ENCODE data around the gene ZNF217.
"Not testable (repeated sequence)": the region's sequence is repeated elsewhere in the genome, so short reads cannot be mapped to it uniquely, and the experiment has no call there.

The ZNF217 gene

DNA sequence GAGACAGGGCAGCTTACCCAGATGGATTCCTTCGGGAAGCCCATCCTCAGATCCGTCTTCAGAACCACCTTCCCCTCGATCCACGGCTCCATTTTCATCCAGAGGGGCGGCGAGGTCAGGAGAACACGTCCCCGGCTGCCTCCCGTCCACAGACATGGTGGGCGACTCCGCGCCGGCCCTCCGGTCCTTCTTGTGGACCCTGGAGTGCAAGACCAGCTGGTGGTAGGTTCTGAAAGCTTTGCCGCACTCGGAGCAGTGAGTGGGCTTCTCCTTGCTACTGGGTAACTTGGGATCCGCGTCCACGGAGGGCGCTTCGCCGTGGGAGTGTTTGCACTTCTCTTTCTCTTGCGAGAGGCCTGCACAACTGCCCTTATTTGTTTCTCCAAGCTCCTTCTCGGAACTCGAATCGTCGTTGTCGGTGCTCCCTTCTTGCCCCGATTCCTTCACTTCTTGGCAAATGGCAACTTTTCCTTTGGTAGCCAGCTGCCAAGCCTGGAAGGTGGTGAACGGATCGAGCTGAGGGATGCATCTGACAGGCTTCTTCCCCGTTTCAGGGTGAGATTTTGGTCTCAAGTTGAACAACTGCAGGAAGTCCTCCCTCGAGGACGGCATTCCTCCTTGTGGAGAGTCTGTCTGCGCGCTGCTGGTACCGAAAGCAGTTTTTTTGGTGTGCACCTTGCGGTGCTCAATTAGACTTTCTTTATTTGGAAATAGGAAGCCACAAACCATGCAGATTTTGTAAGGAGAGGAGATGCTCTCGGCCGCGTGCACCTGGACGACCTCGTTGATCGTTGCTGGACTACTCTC lies 12.0 kb downstream of the ZNF217 start:
- DNase-seq = no peak

DNA sequence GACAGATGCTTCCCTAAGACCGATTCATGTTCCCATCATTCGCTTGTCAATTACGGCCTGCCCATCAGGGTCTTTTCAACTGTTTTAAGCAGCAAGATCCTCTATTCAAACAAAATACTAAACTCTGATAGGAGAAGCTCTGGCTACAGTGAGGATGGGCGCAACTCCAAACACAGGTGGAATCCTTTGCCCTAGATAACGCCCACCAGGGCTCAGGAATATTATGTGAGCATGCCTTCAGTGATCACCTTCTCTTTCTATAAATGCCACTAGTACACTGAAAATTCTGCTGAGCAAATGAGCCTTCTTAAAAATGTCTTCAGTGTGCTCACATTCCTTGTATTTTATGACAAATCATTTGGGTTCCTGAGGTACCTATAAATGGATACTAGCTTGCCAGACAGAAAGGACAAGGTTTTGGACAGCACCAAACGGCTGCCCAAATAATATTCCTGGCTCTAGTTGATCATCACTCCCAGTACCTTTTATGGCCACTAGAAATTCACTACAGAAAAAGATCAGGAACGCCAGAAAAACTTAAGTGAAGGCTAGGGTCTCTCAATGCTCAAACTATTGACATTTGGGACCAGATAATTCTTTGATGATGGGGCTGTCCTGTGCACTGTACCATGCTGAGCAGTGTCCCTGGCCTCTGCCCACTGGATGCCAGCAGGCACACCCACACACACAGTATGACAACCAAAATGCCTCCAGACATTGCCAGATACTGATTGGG lies 13.1 kb downstream of the ZNF217 start:
- no peak for DNase-seq

DNA sequence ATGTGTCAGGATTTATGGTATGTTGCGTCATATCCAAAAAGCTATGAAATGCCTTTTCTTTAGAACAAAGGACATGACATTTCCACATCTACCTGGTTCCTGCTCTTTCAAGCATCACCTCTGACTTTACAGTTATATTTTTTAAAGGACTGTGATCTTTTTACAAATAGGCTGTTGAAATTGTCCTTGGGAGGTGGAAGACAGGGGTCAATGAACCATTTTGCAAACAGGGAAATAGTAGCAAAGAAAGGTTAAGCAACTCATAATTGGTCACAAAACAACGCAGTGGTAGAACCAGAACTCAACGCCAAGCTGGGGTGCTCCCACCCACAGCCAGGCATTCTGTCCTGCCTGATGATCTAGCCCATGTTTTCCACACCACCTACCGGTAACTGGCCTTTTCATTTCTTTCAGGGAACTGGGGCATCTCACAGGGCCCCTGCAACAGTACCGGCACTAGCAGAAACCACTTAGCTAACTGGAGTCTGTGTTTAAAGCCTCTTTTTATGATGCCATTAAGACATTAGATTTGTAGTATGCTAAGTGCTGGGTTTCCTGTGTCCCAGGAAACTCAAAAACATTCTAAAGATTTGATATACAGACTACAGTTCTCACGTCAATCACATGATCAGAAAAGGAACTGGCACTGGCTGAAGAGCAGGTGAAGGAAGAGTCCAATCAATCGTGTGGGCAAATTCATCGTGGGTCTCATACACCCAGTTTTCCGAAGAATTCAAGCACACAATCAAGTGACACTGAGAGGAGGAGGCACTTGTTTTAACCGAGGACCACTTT lies 13.9 kb downstream of the ZNF217 start:
- DNase-seq = no peak

DNA sequence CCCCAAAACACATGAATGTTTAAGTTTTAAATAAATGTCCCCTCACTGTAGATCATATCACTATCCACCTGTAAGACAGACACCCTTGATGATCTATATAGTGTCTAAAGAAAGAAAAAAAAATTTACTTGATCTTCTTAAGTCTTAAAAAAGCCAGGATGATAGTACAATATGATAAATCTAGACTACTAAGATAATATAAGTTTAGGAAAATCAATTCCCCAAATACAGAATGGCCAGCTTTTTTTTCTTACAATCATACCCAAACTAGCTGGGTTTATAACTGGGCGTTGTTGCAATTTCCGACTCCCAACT lies 14.4 kb downstream of the ZNF217 start:
- no peak for DNase-seq

DNA sequence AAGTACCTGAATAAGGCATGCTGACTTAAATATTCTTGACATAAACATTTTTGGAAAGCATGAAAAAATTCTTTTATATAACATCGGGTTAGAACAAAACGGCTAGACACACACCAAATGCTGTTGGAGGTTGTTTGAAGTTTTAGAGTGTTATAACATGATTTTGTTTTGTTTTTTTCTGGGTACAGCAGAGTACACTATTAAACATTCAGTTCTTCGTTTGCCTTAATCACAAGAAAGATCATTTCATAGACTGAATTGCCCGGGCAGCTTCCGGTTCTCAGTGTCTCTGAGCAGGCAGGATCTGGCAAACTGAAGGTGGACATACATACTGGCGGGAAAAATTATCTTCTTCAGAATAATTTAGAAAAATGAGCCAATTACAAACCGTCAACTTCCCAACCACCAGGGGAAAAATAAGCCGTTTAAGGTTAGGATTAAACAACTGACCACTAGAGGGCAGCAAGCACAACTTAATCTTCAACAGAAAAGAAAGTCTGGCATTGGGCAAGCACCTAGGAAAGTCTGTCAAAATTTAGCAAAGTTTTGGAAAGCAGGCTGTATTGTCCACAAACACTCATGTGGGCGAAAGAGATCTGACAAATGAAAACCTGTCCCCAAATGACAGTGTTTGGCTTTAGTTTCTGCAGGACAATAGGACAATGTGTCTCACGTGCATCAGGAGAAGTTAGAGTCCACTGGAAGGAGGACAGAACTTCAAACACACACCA lies 15.0 kb downstream of the ZNF217 start:
- peak; percentile 77 for DNase-seq

DNA sequence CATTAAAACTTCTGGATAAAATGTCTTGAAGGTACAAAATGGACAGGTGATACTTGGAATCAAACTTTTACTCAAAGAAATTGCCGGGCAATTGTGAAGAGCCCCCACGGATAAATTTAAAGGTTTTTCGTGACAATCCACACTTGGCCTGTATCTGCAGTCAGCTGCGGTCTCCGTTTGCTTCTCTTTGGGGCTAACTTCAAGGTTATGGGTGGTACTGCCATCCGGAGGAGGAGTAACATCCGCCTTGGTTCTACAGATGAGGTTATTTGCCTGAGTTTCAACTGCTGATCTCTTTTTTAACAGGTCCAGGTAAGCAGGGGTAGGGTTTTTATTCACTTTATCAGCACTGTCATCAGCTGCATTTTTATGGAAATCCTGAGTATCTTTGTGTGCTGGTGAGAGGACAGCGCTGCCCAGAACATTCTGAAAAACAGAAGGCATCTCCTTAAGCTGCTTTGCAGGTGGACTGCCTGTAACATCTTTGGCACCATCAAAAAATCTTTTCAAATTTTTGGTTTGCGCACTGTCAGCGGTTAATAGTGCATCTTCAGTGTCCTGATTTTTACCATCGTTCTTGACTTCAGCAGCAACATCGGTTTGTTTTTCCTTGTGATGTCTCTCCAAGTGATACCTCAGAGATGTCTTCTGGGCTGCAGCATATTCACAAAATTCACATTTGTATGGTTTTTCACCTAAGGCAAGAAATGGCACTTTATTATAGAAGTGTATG lies 16.9 kb downstream of the ZNF217 start:
- DNase-seq = no peak

DNA sequence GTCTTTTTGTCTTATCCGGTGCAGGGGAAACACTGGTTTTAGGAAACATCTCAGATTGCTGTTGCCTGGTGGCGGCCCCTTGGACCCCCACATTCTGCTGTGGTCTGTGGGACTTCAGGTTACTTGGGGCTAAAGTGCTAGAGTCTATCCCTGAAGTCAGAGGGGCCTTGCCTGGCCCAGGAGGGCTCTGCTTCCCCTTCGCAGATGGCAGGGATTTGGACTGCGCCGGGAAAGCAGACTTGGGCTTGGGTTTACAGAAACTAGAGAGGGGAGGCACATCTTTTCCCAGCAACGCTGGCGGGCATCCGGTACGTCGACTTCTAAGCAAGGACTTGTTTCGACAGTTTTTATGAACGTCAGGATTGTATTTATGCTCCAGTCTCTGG lies 17.5 kb downstream of the ZNF217 start:
- no peak for DNase-seq

DNA sequence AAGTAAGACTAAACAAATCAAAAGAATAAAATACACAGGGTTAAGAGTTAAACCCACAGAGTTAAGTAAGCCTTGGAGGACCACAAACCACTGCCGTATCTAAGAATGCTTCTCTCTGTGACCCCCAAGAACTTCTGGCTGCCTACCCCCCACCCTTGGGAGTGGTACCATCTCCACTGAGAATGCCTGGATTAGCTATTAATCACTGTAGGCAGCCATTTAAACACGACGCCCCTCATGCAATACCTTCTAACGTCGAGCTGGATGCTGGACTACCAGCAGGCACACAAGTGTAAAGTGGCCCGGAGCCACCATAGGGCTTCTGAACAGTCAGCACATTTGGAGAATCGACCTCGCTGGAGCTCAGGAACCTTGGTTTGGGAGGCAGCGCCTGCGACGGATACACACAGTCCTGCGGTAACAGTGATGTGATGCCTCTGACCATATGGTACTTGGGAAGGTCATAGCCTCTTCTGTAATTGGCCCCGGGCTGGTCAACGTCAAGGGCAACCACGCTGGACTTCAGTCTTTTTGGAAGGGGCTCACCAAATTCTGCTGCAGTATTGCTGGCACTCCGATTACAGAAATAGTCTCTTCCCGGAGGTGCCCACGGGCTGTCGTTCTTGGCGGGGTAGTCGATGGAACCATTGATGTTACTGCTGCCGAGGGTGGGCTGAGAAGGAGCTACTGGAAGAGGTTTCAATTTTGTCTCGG lies 18.0 kb downstream of the ZNF217 start:
- DNase-seq = no peak

DNA sequence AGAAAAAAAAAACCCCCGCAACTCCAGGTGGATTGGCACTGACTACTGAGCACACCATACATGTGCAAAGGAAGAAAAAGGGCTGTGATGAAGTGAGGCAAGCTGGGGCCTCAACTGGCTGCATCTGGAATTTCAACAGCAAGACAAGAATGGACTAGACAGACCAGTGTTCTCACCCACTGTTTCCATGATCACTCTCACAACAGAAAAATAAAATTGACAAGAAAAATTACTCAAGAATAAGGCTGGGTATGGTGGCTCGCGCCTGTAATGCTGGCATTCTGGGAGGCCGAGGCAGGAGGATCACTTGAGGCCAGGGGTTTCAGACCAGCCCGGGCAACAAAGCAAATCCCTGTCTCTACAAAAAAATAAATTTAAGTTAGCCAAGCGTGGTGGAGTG lies 18.8 kb downstream of the ZNF217 start:
- DNase-seq = no peak

DNA sequence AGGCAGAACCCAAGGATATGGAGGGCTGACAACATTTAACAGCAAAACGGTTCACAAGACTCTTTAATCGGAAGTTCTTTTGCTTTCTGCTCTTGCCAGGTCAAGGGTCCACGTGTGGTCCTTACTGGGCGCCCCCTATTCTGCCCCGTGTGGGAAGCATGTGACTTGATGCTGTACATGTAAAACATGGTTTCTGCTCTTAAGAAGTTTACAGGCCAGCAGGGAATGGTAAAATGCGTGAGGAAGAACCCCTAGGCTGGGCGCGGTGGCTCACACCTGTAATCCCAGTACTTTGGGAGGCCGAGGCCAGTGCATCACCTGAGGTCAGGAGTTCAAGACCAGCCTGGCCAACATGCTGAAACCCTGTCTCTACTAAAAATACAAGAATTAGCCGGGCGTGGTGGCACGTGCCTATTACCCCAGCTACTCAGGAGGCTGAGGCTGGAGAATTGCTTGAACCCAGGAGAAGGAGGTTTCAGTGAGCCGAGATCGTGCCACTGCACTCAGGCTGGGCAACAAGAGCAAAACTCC lies 19.3 kb downstream of the ZNF217 start:
- no peak for DNase-seq

DNA sequence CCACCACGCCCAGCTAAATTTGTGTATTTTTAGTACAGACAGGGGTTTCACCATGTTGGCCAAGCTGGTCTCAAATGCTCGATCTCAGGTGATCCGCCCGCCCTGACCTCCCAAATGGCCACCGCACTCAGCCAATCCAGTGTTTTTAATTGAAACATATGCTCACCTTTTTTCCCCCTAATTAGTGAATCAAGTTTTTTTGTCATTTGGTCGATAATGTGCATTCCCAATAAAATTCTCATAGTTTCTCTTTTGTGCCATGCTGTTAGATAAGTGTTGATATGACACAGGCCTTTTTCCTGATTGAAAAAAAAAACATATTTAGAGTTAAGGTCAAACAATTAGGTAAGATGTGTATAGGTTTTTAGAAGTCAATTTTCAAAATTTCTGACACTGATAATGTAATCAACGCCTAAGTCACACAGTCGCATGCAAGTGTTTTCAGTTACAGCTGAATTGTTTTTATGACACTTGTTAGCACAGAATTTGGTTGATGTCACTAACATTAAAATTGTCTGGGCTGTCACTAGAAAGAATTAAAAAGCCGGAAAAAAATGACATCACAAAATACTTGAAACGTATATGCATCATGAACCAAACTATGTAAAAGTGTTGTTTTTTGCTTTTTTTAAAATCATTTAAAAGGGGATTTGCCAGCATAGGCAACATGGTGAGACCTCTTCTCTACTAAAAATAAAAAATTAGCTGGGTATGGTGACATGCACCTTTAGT lies 21.9 kb downstream of the ZNF217 start:
- no peak for DNase-seq

DNA sequence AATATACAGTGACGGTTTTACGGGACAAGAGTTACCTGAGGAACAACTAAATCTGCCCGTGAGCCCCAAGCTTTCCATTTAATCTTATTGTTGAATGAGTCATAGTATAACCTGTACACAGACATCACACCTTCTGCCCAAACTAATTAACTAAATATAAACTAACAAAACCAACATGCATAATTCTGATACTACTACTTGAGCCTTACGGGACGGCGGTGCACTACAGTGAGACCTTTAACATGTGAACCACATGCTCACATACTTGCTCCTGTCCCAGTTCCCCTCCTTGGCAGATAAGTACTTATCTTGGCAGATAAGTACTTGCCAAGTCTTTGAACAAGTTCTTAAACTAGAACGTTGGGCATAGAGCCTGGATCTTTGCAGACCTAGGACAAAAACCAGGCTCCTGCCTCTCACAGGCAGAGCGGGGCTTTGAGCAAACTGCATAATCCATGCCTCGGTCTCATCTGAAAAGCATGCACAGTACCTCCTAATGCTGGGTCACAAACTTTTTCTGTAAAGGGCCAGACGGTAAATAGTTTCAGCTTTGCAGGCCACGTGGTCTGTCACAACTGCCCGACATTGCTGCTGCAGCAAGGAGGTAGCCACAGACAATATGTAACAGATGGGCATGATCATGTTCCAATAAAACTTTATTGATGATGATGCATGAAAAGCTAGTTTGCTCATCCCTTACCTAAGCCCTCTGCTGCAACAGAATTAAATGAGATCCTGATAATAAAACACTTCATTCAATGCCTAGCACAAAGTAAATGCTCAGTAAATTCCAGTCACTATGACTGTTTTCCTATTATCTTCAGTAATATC lies 23.0 kb downstream of the ZNF217 start:
- DNase-seq = no peak

DNA sequence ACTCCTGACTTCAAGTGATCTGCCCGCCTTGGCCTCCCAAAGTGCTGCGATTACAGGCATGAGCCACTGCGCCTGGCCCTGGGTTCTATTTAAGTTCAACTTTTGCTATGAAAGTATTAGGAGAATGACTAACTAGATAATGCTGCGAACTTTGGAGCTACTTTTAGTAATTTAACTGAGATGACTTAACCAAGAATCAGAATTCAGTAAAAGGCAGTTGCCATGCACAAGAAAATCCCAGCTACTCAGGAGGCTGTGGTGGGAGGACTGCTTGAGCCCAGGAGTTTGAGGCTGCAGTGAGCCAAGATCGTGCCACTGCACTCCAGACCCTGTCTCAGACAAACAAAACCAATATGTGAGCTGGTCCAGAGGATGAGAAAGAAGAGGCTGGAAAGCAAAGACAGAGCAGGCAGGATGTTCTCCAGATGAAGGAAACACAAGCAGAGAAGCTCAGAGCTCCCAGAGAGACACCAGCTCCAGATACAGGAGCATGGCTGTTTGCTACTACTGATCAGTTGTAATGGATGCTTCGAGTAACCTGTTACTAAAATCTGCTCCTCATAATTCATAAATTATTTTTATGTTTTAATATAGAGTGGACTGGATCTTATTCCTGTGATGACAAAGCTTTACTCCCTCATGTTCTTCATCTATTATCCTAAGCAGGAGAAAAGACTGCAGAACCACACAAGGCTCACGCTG lies 23.9 kb downstream of the ZNF217 start:
- no peak for DNase-seq

DNA sequence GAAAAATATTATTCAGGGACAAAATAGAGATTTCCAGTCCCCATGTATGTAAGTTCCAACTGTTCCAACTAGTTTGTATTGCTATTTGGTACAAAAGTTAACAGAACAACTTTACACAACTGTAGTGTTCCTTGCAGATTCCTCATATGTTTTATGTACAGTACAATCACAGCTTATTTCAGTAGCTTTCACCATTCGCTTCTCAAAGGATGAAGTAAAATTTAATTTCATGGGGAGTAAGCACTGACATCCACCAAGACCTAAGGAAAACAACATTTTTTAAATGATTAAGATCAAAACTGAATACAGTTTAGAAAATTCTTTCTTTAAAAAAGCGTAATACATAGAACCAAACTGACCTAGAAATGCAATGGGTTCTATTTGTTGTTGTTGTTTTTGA lies 24.6 kb downstream of the ZNF217 start:
- no peak for DNase-seq

DNA sequence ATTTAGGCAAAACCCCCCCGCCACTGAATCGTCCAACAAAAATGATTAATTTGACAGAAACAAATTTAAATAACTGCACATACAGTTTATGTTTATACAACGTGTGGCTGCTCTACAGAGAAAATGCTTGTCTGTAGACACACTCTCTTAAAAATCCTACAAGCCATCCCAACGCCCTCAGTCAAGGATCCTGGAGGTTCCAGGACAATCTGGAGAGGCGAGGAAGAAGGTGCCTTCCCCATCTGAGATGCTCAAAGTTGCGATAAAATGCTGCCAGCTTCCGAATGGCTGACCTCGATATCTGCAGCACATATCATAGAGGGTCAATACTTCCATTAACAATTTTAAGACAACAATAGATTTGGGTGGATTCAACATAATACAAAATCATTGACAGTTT lies 25.3 kb downstream of the ZNF217 start:
- no peak for DNase-seq

DNA sequence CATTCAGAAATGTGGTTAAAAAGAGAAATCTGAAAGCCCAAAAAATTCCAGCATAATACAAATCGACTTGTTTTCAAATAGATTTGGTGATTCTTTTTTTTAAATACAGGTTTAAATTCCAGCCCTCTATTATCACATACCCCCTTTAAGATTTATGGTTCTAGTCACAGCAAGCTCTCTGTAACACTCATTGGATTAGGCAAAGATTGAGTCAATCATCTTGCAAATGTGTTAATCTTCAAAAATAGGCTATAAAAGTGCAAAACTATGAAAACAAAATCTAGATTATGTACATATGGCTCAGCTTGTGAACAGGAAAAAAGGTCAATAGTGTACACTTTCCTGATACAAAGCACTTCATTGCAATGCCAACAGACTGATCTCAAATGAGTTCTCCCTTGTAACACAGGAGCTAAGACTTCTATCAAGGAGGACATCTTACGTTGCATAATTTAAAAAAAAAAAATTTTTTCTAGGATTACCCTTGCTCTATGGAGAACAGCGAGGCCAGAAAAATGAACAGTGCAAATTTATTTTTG lies 26.2 kb downstream of the ZNF217 start:
- no peak for DNase-seq

DNA sequence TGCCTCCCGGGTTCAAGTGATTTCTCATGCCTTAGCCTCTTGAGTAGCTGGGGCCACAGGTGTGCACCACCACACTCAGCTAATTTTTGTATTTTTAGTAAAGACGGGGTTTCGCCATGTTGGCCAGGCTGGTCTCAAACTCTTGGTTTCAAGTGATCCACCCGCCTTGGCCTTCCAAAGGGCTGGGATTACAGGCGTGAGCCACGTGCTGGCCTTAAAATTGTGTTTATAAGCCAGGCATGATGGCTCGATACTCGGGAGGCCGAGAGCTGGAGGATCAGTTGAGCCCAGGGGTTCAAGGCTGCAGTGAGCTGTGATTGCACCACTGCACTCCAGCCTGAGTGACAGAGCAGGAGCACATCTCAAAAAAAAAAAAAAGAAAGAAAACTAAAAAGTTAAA lies 27.0 kb downstream of the ZNF217 start:
- DNase-seq = not testable (repeated sequence)

DNA sequence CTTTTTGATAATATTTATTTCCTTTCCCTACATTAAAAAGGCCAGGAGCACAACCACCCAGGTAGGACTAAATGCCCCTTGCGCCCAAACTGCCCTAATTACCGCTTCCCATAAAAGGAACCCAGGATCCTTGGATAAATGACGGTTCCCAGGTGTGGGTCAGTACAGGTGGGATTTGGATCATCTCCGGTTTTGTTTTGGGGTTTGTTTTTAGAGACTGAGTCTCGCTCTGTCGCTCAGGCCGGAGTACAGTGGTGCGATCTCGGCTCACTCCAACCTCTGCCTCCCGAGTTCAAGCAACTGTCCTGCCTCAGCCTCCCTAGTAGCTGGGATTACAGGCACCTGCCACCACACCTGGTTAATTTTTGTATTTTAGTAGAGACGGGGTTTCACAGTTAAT lies 28.4 kb downstream of the ZNF217 start:
- DNase-seq = no peak

All from amniotic stem cell (primary cell).